Stimulated activated CD8-positive, alpha-beta memory T cell treated with anti-CD3 and anti-CD28 coated beads, Interleukin-12 subunit alpha, Interleukin-12 subunit beta, amount 100 ng/mL, for 24 hours (primary cell): ENCODE results near the gene SSRP1.
"Not testable (repeated sequence)": the region's sequence is repeated elsewhere in the genome, so short reads cannot be mapped to it uniquely, and the experiment has no call there.

Source experiments
- DNase-seq: peaks from one replicate; pipeline ENCODE4 v3.0.0-alpha.2; 2020; ENCODE audit errors: extremely low read depth

Gene SSRP1

GRCh38 chr11:57300785-57301184 lies 34.9 kb downstream of the SSRP1 start:
- no peak for DNase-seq

DNA sequence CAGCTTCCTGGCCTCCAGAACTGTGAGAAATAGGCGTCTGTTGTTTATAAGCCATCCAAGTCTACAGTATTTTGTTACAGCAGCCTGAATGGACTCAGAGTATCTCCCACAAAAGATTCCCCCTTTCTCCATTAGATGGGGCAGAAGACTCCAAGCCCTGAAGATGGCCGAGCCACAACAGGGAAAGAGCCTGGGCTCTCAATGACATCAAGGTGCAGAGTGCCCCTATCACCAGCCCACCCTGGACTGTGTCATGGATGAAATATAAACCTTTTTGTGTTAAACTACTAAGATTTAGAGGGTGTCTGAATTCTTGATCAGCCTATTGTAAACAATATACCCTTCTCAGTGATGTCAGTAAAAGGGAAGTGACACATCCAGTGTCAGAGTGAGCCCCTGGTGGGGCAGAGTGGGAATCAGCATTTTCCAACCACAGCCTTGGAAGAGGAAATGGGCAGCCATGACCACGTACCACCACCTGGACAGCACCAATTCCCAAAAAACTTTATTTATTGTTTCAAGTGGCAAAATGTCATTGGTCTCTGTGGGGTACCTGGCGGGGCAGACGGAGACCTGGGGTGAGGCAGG lies 36.4 kb downstream of the SSRP1 start:
- DNase-seq: no peak

DNA sequence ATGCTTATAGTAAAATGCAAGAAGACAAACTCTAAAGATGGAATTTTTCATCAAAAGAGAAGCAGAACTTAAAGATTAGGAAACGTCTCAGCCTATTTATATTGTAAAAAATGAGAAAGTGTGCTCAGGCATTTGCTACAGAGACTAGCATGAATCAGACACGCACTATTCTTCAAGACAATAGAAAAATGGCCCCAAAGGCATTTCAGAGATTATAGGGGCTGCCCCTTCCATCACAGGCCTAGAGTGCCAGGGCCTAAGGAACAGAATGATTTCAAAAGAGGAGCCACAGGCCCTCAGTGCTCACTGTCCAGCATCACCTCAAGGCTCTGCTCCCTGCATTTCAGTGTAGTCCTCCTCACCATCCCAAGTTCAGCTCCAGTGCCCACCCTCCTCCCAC lies 38.5 kb downstream of the SSRP1 start:
- no peak for DNase-seq

DNA sequence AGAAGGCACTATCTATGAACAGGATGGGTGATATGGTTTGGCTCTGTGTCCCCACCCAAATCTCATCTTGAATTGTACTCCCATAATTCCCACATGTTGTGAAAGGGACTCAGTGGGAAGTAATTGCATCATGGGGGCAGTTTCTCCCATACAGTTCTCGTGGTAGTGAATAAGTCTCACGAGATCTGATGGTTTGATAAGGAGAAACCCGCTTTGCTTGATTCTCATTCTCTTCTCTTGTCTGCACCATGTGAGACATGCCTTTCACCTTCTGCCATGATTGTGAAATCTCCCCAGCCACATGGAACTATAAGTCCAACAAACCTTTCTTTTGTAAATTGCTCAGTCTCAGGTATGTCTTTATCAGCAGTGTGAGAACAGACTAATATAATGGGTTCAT lies 39.5 kb downstream of the SSRP1 start:
- DNase-seq: not testable (repeated sequence)

GRCh38 chr11:57294225-57295131 lies 41.2 kb downstream of the SSRP1 start:
- DNase-seq: no peak

GRCh38 chr11:57290288-57290687 lies 45.4 kb downstream of the SSRP1 start:
- DNase-seq: no peak

GRCh38 chr11:57288771-57289579 lies 46.7 kb downstream of the SSRP1 start:
- no peak for DNase-seq

DNA sequence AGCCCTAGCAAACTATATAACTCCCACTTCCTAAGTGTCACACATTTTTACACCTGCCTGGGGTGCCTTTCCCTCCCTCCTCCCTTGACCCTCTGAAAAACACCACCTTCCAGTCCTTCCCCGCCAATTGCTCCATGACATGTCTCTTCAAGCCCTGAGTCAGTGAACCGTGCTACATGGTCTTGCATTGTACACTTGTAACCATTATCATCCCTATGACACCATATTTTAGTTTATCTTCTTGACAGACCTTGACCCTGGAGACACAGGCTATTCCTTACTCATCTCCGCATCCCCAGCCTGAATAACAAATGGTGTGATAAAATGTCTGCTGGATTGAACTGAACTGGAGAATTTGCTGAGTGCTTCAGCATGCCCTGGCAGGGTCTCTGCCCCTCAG lies 47.8 kb downstream of the SSRP1 start:
- DNase-seq: no peak

GRCh38 chr11:57283231-57283990 lies 52.3 kb downstream of the SSRP1 start:
- no peak for DNase-seq

DNA sequence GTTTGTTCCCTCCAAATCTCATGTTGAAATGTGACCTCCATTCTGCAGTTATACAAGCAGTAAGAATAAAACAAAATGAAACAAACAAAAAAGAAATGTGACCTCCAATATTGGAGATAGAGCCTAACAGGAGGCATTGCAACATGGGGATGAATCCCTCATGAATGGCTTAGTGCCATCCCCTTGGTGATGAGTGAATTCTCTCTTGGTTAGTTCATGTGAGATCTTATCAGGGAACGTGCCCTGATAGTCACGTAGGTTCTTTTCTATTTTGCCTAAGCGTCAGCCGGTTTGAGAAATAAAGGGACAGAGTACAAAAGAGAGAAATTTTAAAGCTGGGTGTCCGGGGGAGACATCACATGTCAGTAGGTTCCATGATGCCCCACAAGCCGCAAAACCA lies 54.1 kb downstream of the SSRP1 start:
- not testable (repeated sequence) for DNase-seq

DNA sequence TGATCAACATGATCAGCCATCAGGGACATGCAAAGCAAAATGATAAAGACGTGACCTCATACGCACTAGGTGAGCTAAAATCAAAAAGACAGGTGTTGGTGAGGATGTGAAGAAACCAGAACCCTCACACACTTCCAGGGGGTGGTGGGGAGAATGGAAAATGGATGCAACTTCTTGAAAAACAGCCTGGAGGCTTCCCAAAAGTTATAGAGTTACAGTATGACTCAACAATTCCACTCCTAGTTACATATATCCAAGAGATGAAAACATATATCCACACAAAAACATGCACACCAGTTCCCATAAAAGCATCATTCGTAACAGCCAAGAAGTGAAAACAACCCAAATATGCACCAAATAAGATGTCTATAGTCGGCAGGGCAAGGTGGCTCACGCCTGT lies 56.6 kb downstream of the SSRP1 start:
- no peak for DNase-seq

- DNase-seq: no peak
Measured at GRCh38 chr11:57278721-57279095, 57.0 kb downstream of the SSRP1 start.

- DNase-seq: no peak
Measured at GRCh38 chr11:57277845-57278720, 57.6 kb downstream of the SSRP1 start.

- DNase-seq: no peak
Measured at GRCh38 chr11:57276971-57277675, 58.6 kb downstream of the SSRP1 start.

GRCh38 chr11:57276169-57276970 lies 59.3 kb downstream of the SSRP1 start:
- no peak for DNase-seq
